Astrocyte (in vitro differentiated cells and primary cell): ENCODE results near the gene PRG3.

ENCODE experiments used
- CTCF ChIP-seq: IDR thresholded peaks from 2 replicates; pipeline ENCODE4 v1.5.1; 2011; ENCODE audit warnings: low read depth, mild to moderate bottlenecking, inconsistent platforms, low read length, moderate library complexity; ENCODE audit not compliant: insufficient read depth
- EZH2 ChIP-seq: IDR thresholded peaks from 2 replicates; pipeline ENCODE4 v1.6.1; 2012; ENCODE audit warnings: mild to moderate bottlenecking, low read length, inconsistent platforms; ENCODE audit not compliant: insufficient read depth

GRCh38 chr11:57357856-57358255 is 23.1 kb downstream of the PRG3 start:
- TF ChIP-seq CTCF (no peak), EZH2 (no peak)
